Central memory CD8-positive, alpha-beta T cell (primary cell): ENCODE data around the gene RPL31.
"Not testable (repeated sequence)": the region's sequence is repeated elsewhere in the genome, so short reads cannot be mapped to it uniquely, and the experiment has no call there.

Source experiments
- ATAC-seq: fragments of 150-1000 bp; cut with Tn5 transposase; replicated peaks from 2 replicates; pipeline ENCODE4 v1.10.0; 2022; ENCODE audit warnings: mild to moderate bottlenecking, moderate FRiP score, moderate number of reproducible peaks; ENCODE audit not compliant: poor library complexity, severe bottlenecking; ENCODE audit errors: extremely low read depth
- DNase-seq, 2 donors: peaks; one replicate each; pipeline ENCODE4 v3.0.0; 2021; ENCODE audit warnings: low spot score in 2 of 2
- H3K27ac Mint-ChIP-seq: one replicate; pipeline ENCODE4 v1.8.0; 2022; ENCODE audit warnings: low read depth, mild to moderate bottlenecking, moderate library complexity, mixed read lengths
- H3K27me3 Mint-ChIP-seq: one replicate; pipeline ENCODE4 v1.8.0; 2022; ENCODE audit warnings: mixed read lengths
- H3K36me3 Mint-ChIP-seq: one replicate; pipeline ENCODE4 v1.8.0; 2022; ENCODE audit warnings: mild to moderate bottlenecking, moderate library complexity, mixed read lengths; ENCODE audit not compliant: insufficient read depth
- H3K4me1 Mint-ChIP-seq: one replicate; pipeline ENCODE4 v1.8.0; 2022; ENCODE audit warnings: mixed read lengths
- H3K4me3 Mint-ChIP-seq: one replicate; pipeline ENCODE4 v1.8.0; 2022; ENCODE audit warnings: mild to moderate bottlenecking, moderate library complexity, mixed read lengths
- H3K9me3 Mint-ChIP-seq: one replicate; pipeline ENCODE4 v1.8.0; 2022; ENCODE audit warnings: mixed read lengths

RPL31 gene

GRCh38 chr2:101047774-101048173, 45.7 kb downstream of the RPL31 start:
- no peaks in the 10 kb centered on the region for H3K4me1 Mint-ChIP-seq
- H3K27me3 Mint-ChIP-seq, result peaks cover 23% of the 10 kb centered on the region
- H3K9me3 Mint-ChIP-seq, result no peaks in the 10 kb centered on the region
- no peaks in the 10 kb centered on the region for H3K36me3 Mint-ChIP-seq
- no peak overlapping the region for H3K4me3 Mint-ChIP-seq
- no peak overlapping the region for H3K27ac Mint-ChIP-seq
- ATAC-seq (no peak), DNase-seq (no peak)

GRCh38 chr2:101048756-101049155, 46.7 kb downstream of the RPL31 start:
- H3K4me3 Mint-ChIP-seq, result no peak overlapping the region
- no peaks in the 10 kb centered on the region for H3K36me3 Mint-ChIP-seq
- H3K9me3 Mint-ChIP-seq, result no peaks in the 10 kb centered on the region
- peaks cover 18% of the 10 kb centered on the region for H3K27me3 Mint-ChIP-seq
- DNase-seq (no peak), ATAC-seq (no peak)
- no peak overlapping the region for H3K27ac Mint-ChIP-seq
- no peaks in the 10 kb centered on the region for H3K4me1 Mint-ChIP-seq

GRCh38 chr2:101050886-101051285, 48.8 kb downstream of the RPL31 start:
- H3K36me3 Mint-ChIP-seq, H3K4me1 Mint-ChIP-seq, H3K4me3 Mint-ChIP-seq, H3K27ac Mint-ChIP-seq, DNase-seq, H3K27me3 Mint-ChIP-seq, H3K9me3 Mint-ChIP-seq, ATAC-seq: not testable (repeated sequence)

GRCh38 chr2:101052147-101052546, 50.1 kb downstream of the RPL31 start:
- DNase-seq (no peak), ATAC-seq (no peak)
- Mint-ChIP-seq H3K27me3 (no peaks in the 10 kb centered on the region), H3K27ac (no peak overlapping the region), H3K9me3 (no peaks in the 10 kb centered on the region), H3K4me3 (no peak overlapping the region), H3K36me3 (no peaks in the 10 kb centered on the region), H3K4me1 (no peaks in the 10 kb centered on the region)

- DNase-seq (no peak), ATAC-seq (no peak)
- no peak overlapping the region for H3K4me3 Mint-ChIP-seq
- no peaks in the 10 kb centered on the region for H3K36me3 Mint-ChIP-seq
- H3K4me1 Mint-ChIP-seq, result no peaks in the 10 kb centered on the region
- H3K27ac Mint-ChIP-seq, result no peak overlapping the region
- H3K27me3 Mint-ChIP-seq, result no peaks in the 10 kb centered on the region
- no peaks in the 10 kb centered on the region for H3K9me3 Mint-ChIP-seq
These were observed 51.0 kb downstream of the RPL31 start for GRCh38 chr2:101053117-101053516.
